Left ventricle myocardium superior (tissue), 1 donor: ENCODE measurements around the gene ZNF485. TPM values are rescaled to one million over a fixed set of nuclear protein-coding genes. Genes with fewer than 3 reads are reported as not detected.
A peak's percentile ranks its signal among the peaks of the same experiment; 100 is the strongest.

Experiments used
- ATAC-seq: fragments of 200-7000 bp; cut with Tn5 transposase; one replicate; pipeline ENCODE4 v1.9.1; 2020; ENCODE audit warnings: mild to moderate bottlenecking, moderate library complexity
- DNase-seq: peaks from one replicate; pipeline ENCODE4 v3.0.0-alpha.2; 2020
- intact Hi-C: fragments of 100-400 bp; cut with micrococcal nuclease; formaldehyde crosslinking; loops from one replicate; pipeline ENCODE4 v1.11.0; 2022
- total RNA-seq: library from RNA; stranded (reverse); fragmentation: NEBNext Ultra II Directional; extraction: Animal tissue kit (Norgen Biotek cat#: 25700); gene quantifications from one replicate; pipeline ENCODE4 v1.2.1, GENCODE V29; 2021
- donor health status: DM: no; HTN: yes; CAD: no; lungs with severe emphysema.

Gene ZNF485
- total RNA-seq, 1 donor from 2014 or later, result 1.1 TPM

DNA sequence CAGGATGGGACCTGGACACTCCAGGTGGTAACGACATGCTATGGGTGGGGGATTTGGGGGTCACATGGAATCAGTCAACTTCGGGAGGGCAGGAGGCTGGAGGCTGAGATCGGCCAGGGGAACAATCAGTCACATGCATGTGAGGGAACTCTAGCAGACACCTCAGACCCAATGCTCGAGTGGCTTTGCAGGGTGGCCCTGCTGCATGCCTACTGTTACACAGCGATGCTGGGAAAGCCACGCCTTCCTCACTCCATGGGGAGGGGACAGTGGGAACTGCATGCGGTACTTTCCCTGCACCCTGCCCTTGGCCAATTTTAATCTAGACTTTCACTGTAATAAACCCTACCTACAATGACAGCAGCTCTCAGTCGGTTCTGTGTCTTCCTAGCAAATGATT lies 49.1 kb downstream of the ZNF485 start:
- DNase-seq (no peak), ATAC-seq (no peak)
- intact Hi-C loops, result no loop called here

DNA sequence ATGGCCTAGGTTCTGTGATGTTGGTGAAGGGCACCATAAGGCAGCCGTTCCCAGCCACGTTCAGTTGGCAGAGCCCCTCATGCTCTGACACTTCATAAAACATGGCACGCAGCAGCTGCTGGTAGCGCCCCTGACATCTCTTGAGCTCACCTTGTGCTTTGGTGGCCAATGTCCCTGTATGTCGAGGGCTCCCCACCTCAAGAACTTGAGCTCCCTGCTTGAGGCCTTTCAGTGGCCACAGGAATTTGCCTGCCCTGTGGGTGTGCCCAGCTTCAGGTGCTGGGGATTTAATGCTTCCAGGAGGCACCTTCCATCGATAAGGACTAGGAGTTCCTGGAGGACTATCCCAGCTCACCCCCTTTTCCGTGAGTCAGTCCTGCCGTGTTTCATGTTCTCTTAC lies 52.0 kb downstream of the ZNF485 start:
- DNase-seq, result no peak
- no peak for ATAC-seq
- intact Hi-C loops, result no loop called here

DNA sequence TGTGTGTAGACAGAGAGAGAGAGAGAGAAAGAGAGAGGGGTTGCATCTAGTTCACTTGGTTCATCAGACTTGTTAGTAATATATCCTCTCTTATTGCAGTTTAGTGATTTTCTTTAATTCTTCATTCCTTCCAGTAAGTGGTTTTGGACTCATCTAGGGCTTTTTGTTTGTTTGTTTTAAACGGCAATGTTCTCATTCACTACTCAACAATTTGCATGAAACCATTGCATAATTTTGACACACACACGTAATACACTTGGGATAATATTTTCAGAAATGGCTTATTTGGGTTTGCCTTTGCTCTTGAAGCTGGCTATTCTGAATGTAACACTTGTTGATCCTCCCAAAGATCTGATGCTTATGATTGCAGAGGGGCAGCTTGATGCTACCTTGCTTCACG lies 58.8 kb downstream of the ZNF485 start:
- no peak for DNase-seq
- intact Hi-C loops, result no loop called here
- no peak for ATAC-seq

DNA sequence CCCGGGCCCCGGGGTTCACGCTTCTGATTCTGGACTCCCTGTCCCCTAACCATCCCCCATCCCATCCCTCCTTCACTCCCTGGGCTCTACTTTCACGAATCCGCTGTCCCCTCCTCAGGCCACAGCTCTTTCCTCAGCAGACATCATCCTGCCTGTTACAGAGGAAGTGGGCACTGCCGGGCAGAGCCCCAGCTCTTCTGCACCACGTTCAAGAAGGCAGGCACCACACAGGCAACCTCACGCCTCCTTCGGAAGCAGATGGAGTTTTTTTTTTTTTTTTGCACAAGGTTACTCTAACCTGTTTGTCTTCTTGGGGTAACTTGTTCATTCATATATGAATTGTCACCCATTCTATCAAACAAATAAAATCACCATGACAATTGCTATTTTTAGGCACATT lies 60.3 kb downstream of the ZNF485 start:
- intact Hi-C loops, result no loop called here
- ATAC-seq (no peak), DNase-seq (no peak)

DNA sequence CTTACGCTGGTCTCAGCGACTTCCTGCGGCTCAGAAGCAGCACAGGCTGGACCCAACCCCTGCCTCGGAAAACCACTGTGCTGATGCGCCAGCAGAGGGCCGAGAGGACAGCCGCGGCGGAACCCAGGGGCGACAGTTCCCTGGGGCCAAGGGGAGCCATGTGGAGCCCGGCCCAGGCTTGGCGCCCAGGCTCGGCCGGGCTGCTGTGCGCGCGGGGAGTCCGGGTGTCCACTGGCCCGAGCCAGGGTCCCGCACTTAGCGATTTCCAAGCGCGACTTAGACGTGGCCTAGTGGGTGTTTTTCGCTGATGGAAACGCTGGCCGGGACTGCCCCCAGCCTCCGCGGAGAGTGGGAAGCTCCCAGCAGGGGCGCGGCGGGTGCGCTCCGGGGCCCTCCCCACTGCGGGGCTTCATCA lies 61.1 kb downstream of the ZNF485 start:
- DNase-seq, result peak; percentile 58
- intact Hi-C loops, result no loop called here

More for the DNA sequence above, 61.1 kb downstream of the ZNF485 start:
- peak; percentile 76 for ATAC-seq

Other genes starting within 250 kb of the ZNF485 start
- gene FXYD4, start 234.8 kb upstream of the ZNF485 start, total RNA-seq, result not detected
- 77.3 TPM for gene HNRNPF, start 197.3 kb upstream of the ZNF485 start, total RNA-seq
- gene ZNF487, start 169.3 kb upstream of the ZNF485 start, total RNA-seq, result 1.9 TPM
- 2.2 TPM for gene ZNF239, start 31.8 kb upstream of the ZNF485 start, total RNA-seq
- 47.1 TPM for gene ZNF32, start 42.4 kb downstream of the ZNF485 start, total RNA-seq